ENCODE measurements around the gene SCGB1D4.

The SCGB1D4 gene

GRCh38 chr11:62273284-62273683, 25.6 kb downstream of the SCGB1D4 start:
- no peak for DNase-seq

GRCh38 chr11:62269654-62270278, 29.1 kb downstream of the SCGB1D4 start, which contains the start of gene SCGB2A2:
SCGB2A2 (plus strand) TSS chr11:62270158; CDS start chr11:62270217, 59 bp downstream.
- DNase-seq: no peak

- DNase-seq: no peak
These were observed 31.3 kb downstream of the SCGB1D4 start for GRCh38 chr11:62267576-62267975.

- no peak for DNase-seq
These were observed 31.8 kb downstream of the SCGB1D4 start for GRCh38 chr11:62267050-62267449.

- no peak for DNase-seq
These were observed 32.3 kb downstream of the SCGB1D4 start for GRCh38 chr11:62266558-62266957.

GRCh38 chr11:62264004-62264403, 34.9 kb downstream of the SCGB1D4 start:
- no peak for DNase-seq

- DNase-seq: no peak
These were observed 38.5 kb downstream of the SCGB1D4 start for GRCh38 chr11:62260261-62260953.

GRCh38 chr11:62256281-62256680, 42.6 kb downstream of the SCGB1D4 start:
- no peak for DNase-seq

GRCh38 chr11:62253999-62254542, 44.8 kb downstream of the SCGB1D4 start:
- DNase-seq: no peak

GRCh38 chr11:62251698-62252097, 47.2 kb downstream of the SCGB1D4 start:
- no peak for DNase-seq

Measured in stimulated activated CD4-positive, alpha-beta T cell treated with anti-CD3 and anti-CD28 coated beads, Interleukin-4, amount 100 ng/mL, for 24 hours (primary cell).